LNCAP (cell line): ENCODE data around the gene CCN5.

Source experiments
- TF ChIP-seq, protein P1 (sequence below): fragments of 450-650 bp; IDR thresholded peaks from 2 replicates; pipeline ENCODE4 v1.5.1; 2017; ENCODE audit warnings: mild to moderate bottlenecking

CCN5 gene

DNA sequence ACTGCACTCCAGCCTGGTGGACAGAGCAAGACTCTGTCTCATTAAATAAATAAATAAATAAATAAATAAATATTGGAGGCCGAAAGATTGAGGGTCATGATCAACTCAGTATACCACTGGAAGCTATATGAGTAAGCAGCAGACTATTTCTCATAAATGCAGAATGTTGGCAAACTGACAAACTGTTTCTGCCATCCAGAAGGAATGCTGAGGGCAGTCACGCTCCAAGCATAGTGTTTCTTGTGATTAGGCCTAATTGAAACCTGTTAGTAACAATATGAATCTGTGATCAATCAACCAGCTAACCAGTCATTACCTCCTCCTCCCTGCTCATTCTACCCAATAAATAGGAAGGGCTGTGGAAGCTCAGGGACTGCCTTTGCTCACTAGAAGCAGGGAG, 15.3 kb downstream of the CCN5 start:
- TF ChIP-seq, protein P1, sequence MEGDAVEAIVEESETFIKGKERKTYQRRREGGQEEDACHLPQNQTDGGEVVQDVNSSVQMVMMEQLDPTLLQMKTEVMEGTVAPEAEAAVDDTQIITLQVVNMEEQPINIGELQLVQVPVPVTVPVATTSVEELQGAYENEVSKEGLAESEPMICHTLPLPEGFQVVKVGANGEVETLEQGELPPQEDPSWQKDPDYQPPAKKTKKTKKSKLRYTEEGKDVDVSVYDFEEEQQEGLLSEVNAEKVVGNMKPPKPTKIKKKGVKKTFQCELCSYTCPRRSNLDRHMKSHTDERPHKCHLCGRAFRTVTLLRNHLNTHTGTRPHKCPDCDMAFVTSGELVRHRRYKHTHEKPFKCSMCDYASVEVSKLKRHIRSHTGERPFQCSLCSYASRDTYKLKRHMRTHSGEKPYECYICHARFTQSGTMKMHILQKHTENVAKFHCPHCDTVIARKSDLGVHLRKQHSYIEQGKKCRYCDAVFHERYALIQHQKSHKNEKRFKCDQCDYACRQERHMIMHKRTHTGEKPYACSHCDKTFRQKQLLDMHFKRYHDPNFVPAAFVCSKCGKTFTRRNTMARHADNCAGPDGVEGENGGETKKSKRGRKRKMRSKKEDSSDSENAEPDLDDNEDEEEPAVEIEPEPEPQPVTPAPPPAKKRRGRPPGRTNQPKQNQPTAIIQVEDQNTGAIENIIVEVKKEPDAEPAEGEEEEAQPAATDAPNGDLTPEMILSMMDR = no peak

- TF ChIP-seq, protein P1 = no peak
Observed at GRCh38 chr20:44731657-44732056, 16.5 kb downstream of the CCN5 start.

GRCh38 chr20:44732327-44732726, 17.2 kb downstream of the CCN5 start:
- TF ChIP-seq, protein P1 = no peak

GRCh38 chr20:44733341-44734069, 18.3 kb downstream of the CCN5 start:
- TF ChIP-seq, protein P1 = peak; percentile 97

GRCh38 chr20:44734938-44735337, 19.8 kb downstream of the CCN5 start:
- TF ChIP-seq, protein P1 = no peak

GRCh38 chr20:44735816-44736169, 20.6 kb downstream of the CCN5 start:
- TF ChIP-seq, protein P1 = no peak

- TF ChIP-seq, protein P1 = no peak
Observed at GRCh38 chr20:44736170-44737021, 21.2 kb downstream of the CCN5 start.
